Right atrium auricular region (tissue), 2 donors: Measurements from ENCODE around the gene KLK3. TPM values are rescaled to one million over a fixed set of nuclear protein-coding genes. Genes with fewer than 3 reads are reported as not detected.

Experiments
- DNase-seq: peaks from one replicate; pipeline ENCODE4 v3.0.0-alpha.2; 2019; ENCODE audit warnings: low spot score
- H3K27ac ChIP-seq, 2 donors: fragments of 200-600 bp; sonication (generic); 1 replicate in 1 of 2; 2 replicates in 1 of 2; pipeline ENCODE4 v1.5.1; 2016 to 2019
- H3K27me3 ChIP-seq, 2 donors: fragments of 200-600 bp; sonication (generic); one replicate each; pipeline versions ENCODE4 v1.5.1 to v1.6.0; 2017 to 2019
- H3K36me3 ChIP-seq: fragments of 200-600 bp; sonication (generic); one replicate; pipeline ENCODE4 v1.5.1; 2016
- H3K4me1 ChIP-seq, 2 donors: fragments of 200-600 bp; sonication (generic); one replicate each; pipeline versions ENCODE4 v1.5.1 to v1.6.0; 2017 to 2019
- H3K4me3 ChIP-seq, 2 donors: fragments of 200-600 bp; sonication (generic); 1 replicate in 1 of 2; 2 replicates in 1 of 2; pipeline ENCODE4 v1.5.1; 2017 to 2019; ENCODE audit warnings: mild to moderate bottlenecking in 1 of 2, moderate library complexity in 1 of 2
- H3K9me3 ChIP-seq, 2 donors: fragments of 200-600 bp; sonication (generic); one replicate each; pipeline ENCODE4 v1.5.1; 2019
- CTCF ChIP-seq, 2 donors: fragments of 200-600 bp; sonication (generic); IDR thresholded peaks; one replicate each; pipeline ENCODE4 v1.5.1; 2019; ENCODE audit warnings: antibody characterized with exemption in 2 of 2
- total RNA-seq, 2 donors: library from RNA; depleted of rRNA; stranded (reverse); fragments of >200 nt; gene quantifications; one replicate each; pipeline ENCODE4 v1.1.0, GENCODE V29; 2016

Gene KLK3
- total RNA-seq, 2 donors from 2014 or later = not detected

DNA sequence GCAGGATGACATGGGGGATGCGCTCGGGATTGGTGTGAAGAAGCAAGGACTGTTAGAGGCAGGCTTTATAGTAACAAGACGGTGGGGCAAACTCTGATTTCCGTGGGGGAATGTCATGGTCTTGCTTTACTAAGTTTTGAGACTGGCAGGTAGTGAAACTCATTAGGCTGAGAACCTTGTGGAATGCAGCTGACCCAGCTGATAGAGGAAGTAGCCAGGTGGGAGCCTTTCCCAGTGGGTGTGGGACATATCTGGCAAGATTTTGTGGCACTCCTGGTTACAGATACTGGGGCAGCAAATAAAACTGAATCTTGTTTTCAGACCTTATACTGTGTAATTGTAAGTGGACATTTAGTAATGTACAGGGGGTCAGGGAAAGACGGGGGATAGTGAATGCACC, 25.5 kb downstream of the KLK3 start:
- Histone ChIP-seq H3K9me3 (no peaks in the 10 kb centered on the region), H3K4me1 (no peaks in the 10 kb centered on the region), H3K27me3 (no peaks in the 10 kb centered on the region), H3K4me3 (no peak overlapping the region), H3K27ac (no peak overlapping the region), H3K36me3 (no peaks in the 10 kb centered on the region)
- TF ChIP-seq CTCF (IDR thresholded peaks at IDR 0.05) = no peak
- no peak for DNase-seq

GRCh38 chr19:50882188-50882587, 27.5 kb downstream of the KLK3 start:
- DNase-seq = no peak
- no peak for TF ChIP-seq CTCF (IDR thresholded peaks at IDR 0.05)
- Histone ChIP-seq H3K4me1 (no peaks in the 10 kb centered on the region), H3K27me3 (no peaks in the 10 kb centered on the region), H3K36me3 (no peaks in the 10 kb centered on the region), H3K9me3 (no peaks in the 10 kb centered on the region), H3K27ac (no peak overlapping the region), H3K4me3 (no peak overlapping the region)

- H3K36me3 ChIP-seq = no peaks in the 10 kb centered on the region
- no peaks in the 10 kb centered on the region for H3K9me3 ChIP-seq
- no peak for DNase-seq
- no peaks in the 10 kb centered on the region for H3K27me3 ChIP-seq
- H3K4me1 ChIP-seq = no peaks in the 10 kb centered on the region
- no peak overlapping the region for H3K4me3 ChIP-seq
- no peak overlapping the region for H3K27ac ChIP-seq
- TF ChIP-seq CTCF (IDR thresholded peaks at IDR 0.05) = no peak
Measured at GRCh38 chr19:50889638-50890037, 34.9 kb downstream of the KLK3 start.

DNA sequence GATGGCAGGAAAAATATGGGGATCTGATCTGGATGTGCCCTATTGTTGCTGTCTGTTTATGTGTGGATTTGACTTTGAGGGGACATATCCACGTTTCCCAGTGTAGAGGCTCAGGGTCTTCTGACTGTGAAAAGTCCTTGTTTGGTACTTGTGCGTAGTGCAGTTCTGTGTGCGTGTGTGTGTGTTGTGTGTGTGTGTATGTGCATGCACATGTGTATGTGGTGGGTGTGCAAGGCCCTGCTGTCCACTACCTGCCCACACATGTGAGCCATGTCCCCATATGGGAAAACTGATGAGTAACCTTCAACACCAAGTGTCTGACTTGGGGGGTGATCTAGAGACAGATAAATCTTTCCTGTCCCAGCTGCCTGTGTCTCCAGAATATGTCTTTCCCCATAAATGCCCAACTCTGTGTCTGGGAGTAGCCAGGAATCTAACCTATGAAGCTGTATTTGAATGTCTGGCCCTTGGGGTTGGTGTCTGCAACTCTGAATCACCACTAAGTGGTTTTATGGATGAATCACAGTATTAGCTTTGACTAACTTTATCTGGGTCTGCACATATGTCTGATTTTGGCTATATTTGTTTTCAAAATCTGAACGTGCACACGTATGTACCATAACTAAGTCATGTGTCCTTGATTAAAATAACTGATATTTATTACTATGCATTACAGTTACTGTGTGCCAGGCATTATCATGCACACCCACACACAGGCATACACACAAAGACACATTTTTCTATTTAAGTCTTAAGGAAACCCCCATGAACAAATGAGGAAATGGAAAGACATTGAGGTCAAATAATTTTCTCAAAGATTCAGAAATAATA, 35.9 kb downstream of the KLK3 start:
- Histone ChIP-seq H3K9me3 (no peaks in the 10 kb centered on the region), H3K4me1 (no peaks in the 10 kb centered on the region), H3K36me3 (no peaks in the 10 kb centered on the region), H3K27ac (no peak overlapping the region), H3K4me3 (no peak overlapping the region), H3K27me3 (no peaks in the 10 kb centered on the region)
- TF ChIP-seq CTCF (IDR thresholded peaks at IDR 0.05) = no peak
- DNase-seq = no peak

- no peaks in the 10 kb centered on the region for H3K4me1 ChIP-seq
- H3K27ac ChIP-seq = no peak overlapping the region
- TF ChIP-seq CTCF (IDR thresholded peaks at IDR 0.05) = no peak
- no peak overlapping the region for H3K4me3 ChIP-seq
- H3K9me3 ChIP-seq = no peaks in the 10 kb centered on the region
- H3K27me3 ChIP-seq = no peaks in the 10 kb centered on the region
- no peaks in the 10 kb centered on the region for H3K36me3 ChIP-seq
- no peak for DNase-seq
Measured at GRCh38 chr19:50891253-50891625, 36.5 kb downstream of the KLK3 start.
